Panc1 (cell line): ENCODE results near the gene ZNF771.

Experiments used
- CTCF ChIP-seq: fragments of 450-650 bp; IDR thresholded peaks from 2 replicates; pipeline ENCODE4 v1.5.1; 2017; ENCODE audit warnings: mild to moderate bottlenecking
- REST ChIP-seq, 2 experiments: IDR thresholded peaks; 2 replicates each; pipeline ENCODE4 v1.6.1; 2011 to 2012; ENCODE audit warnings: low read depth in 2 of 2, control low read depth in 1 of 2, low read length in 1 of 2, mild to moderate bottlenecking in 1 of 2, moderate library complexity in 1 of 2; ENCODE audit not compliant: insufficient read depth in 1 of 2
- SIN3A ChIP-seq: IDR thresholded peaks from 2 replicates; pipeline ENCODE4 v1.6.1; 2012; ENCODE audit warnings: low read depth, mild to moderate bottlenecking, low read length, moderate library complexity, borderline replicate concordance; ENCODE audit not compliant: insufficient read depth
- TCF7L2 ChIP-seq: IDR thresholded peaks from 2 replicates; pipeline ENCODE4 v1.6.1; 2011; ENCODE audit warnings: mild to moderate bottlenecking, low read depth, low read length, inconsistent platforms

GRCh38 chr16:30429418-30429677 lies 21.9 kb downstream of the ZNF771 start:
- no peak for TF ChIP-seq CTCF
- TF ChIP-seq TCF7L2, result no peak
- no peak for TF ChIP-seq SIN3A
- no peak for TF ChIP-seq REST (IDR thresholded peaks at IDR 0.05; ENCODE audit: insufficient read depth in 1 of 2, low read depth in 2 of 2, low read length in 1 of 2)
